PC-3 (cell line): ENCODE measurements around the gene CDIP1. TPM values are rescaled to one million over a fixed set of nuclear protein-coding genes. Genes with fewer than 3 reads are reported as not detected.

Experiments
- ATAC-seq: fragments of 200-7000 bp; cut with Tn5 transposase; 2 replicates; pipeline ENCODE4 v1.9.1; 2020; ENCODE audit warnings: mild to moderate bottlenecking, moderate library complexity
- BruUV-seq: library from RNA; stranded (reverse); fragments of 400-500 nt; replicated peaks from 2 replicates; lab custom pipeline; 2021; lab: Mats Ljungman, UMichigan
- CTCF ChIA-PET: fragments of 300-600 bp; sonication (Branson Sonifier 250); formaldehyde crosslinking; loops from one replicate; lab custom pipeline; 2022; ENCODE audit warnings: antibody characterized with exemption; lab: Charles Lee
- POLR2A ChIA-PET: fragments of 300-600 bp; sonication (Branson Sonifier 250); formaldehyde crosslinking; loops from one replicate; lab custom pipeline; 2022; ENCODE audit warnings: antibody characterized with exemption; ENCODE audit not compliant: unreplicated experiment; lab: Charles Lee
- DNase-seq: peaks from one replicate; pipeline ENCODE4 v3.0.0-alpha.2; 2015
- H2AFZ ChIP-seq: fragments of 300-600 bp; sonication (generic); 2 replicates; pipeline ENCODE4 v1.6.0; 2016; ENCODE audit warnings: antibody characterized with exemption, low read length
- H3F3A ChIP-seq: fragments of 300-600 bp; sonication (generic); one replicate; pipeline ENCODE4 v1.6.0; 2017; ENCODE audit warnings: antibody characterized with exemption, low read length, control low read depth, mild to moderate bottlenecking; ENCODE audit not compliant: unreplicated experiment
- H3K27ac ChIP-seq: fragments of 300-600 bp; sonication (generic); 2 replicates; pipeline ENCODE4 v1.5.1; 2016; ENCODE audit warnings: mild to moderate bottlenecking, low read length
- H3K27me3 ChIP-seq: fragments of 300-600 bp; sonication (generic); 2 replicates; pipeline ENCODE4 v1.6.1; 2016; ENCODE audit warnings: low read length, mixed read lengths
- H3K36me3 ChIP-seq: fragments of 300-600 bp; sonication (generic); 2 replicates; pipeline ENCODE4 v1.6.1; 2016; ENCODE audit warnings: low read depth, mixed run types, low read length, mixed read lengths
- H3K4me1 ChIP-seq: fragments of 300-600 bp; sonication (generic); 2 replicates; pipeline ENCODE4 v1.5.1; 2016; ENCODE audit warnings: low read length; ENCODE audit not compliant: insufficient read depth
- H3K4me2 ChIP-seq: fragments of 300-600 bp; sonication (generic); 2 replicates; pipeline ENCODE4 v1.6.0; 2016; ENCODE audit warnings: low read length
- H3K4me3 ChIP-seq: fragments of 300-600 bp; sonication (generic); 2 replicates; pipeline ENCODE4 v1.5.1; 2016; ENCODE audit warnings: mild to moderate bottlenecking, low read length, mixed read lengths
- H3K79me2 ChIP-seq: fragments of 300-600 bp; sonication (generic); 2 replicates; pipeline ENCODE4 v1.6.1; 2017; ENCODE audit warnings: low read length, mixed read lengths
- H3K9ac ChIP-seq: fragments of 300-600 bp; sonication (generic); 2 replicates; pipeline ENCODE4 v1.6.0; 2016; ENCODE audit warnings: mild to moderate bottlenecking, low read length
- H3K9me2 ChIP-seq: fragments of 300-600 bp; sonication (generic); replicated peaks from 2 replicates; pipeline ENCODE4 v1.6.1; 2016; ENCODE audit warnings: mixed run types, low read length, mixed read lengths
- H3K9me3 ChIP-seq: fragments of 300-600 bp; sonication (generic); 2 replicates; pipeline ENCODE4 v1.6.1; 2016; ENCODE audit warnings: low read length, mixed read lengths
- H4K20me1 ChIP-seq: fragments of 300-600 bp; sonication (generic); 2 replicates; pipeline ENCODE4 v1.6.1; 2016; ENCODE audit warnings: low read length, mixed read lengths
- CTCF ChIP-seq: fragments of 300-600 bp; sonication (generic); conservative IDR thresholded peaks from 2 replicates; pipeline ENCODE4 v1.5.1; 2017; ENCODE audit warnings: antibody characterized with exemption, low read depth, mild to moderate bottlenecking, low read length
- EZH2 ChIP-seq: fragments of 300-600 bp; sonication (generic); IDR thresholded peaks from one replicate; pipeline ENCODE4 v1.6.1; 2017; ENCODE audit warnings: antibody characterized with exemption, mild to moderate bottlenecking, low read length; ENCODE audit not compliant: unreplicated experiment
- EZH2phosphoT487 ChIP-seq: fragments of 300-600 bp; sonication (generic); IDR thresholded peaks from 2 replicates; pipeline ENCODE4 v1.6.1; 2018; ENCODE audit warnings: mild to moderate bottlenecking, antibody characterized with exemption, low read length, borderline replicate concordance
- intact Hi-C: fragments of 100-400 bp; cut with micrococcal nuclease; formaldehyde crosslinking; loops from 2 replicates; pipeline ENCODE4 v1.9.0; 2023
- total RNA-seq: library from RNA; depleted of rRNA; stranded (reverse); fragments of >200 nt; gene quantifications from 2 replicates; pipeline ENCODE4 v1.2.3, GENCODE V29; 2014

Gene CDIP1
- total RNA-seq, 1 experiment from 2014 or later = 8.7 TPM

DNA sequence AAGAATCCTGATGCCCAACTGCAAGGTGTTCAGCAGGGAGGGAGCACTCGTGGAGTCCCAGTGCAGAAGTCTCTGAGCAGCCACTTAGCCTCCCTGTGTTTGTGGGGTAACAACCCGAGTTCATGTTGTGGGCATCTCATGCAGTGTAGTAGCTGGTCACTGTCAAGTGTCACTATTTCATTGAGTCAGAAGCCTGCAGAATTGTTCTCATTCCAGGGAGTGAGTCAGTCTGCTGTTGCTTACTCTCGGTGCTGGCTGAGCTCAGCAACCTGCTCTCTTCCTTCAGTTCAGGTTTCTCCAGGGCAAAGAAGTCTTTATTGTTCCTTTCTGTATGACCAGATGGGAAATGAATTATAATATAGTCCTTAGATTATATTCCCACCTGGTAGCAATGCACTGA lies 38.3 kb downstream of the CDIP1 start:
- Histone ChIP-seq H3K9ac (no peak overlapping the region), H3K9me3 (no peaks in the 10 kb centered on the region), H3K4me1 (peaks cover 51% of the 10 kb centered on the region), H3F3A (no peaks in the 10 kb centered on the region), H4K20me1 (peaks cover 6% of the 10 kb centered on the region; the same call in 1 of the 2 replicates), H3K79me2 (peaks cover 75% of the 10 kb centered on the region), H2AFZ (no peak overlapping the region), H3K4me3 (peak overlapping the region; percentile 56; the same call in 1 of the 2 replicates), H3K27me3 (no peaks in the 10 kb centered on the region), H3K4me2 (peak overlapping the region; percentile 77), H3K27ac (peak overlapping the region; percentile 46), H3K9me2 (no peaks in the 10 kb centered on the region), H3K36me3 (no peaks in the 10 kb centered on the region; the same call in 1 of the 2 replicates)
- intact Hi-C loops = no loop called here
- no TSS peak for BruUV-seq
- TF ChIP-seq EZH2phosphoT487 = no peak
- no peak for TF ChIP-seq CTCF
- TF ChIP-seq EZH2 = no peak
- peak; percentile 95 for ATAC-seq
- ChIA-PET POLR2A (interaction anchor here (0.6 kb wide), 1 partner anchor 171 kb away, joined by 3 read pairs; no protein-coding TSS in a partner anchor), CTCF (interaction anchor here (1.1 to 1.7 kb wide), 2 partner anchors 24 to 72 kb away, joined by 4 to 10 read pairs; partner anchors contain the start of gene HMOX2)
- DNase-seq = peak; percentile 84

DNA sequence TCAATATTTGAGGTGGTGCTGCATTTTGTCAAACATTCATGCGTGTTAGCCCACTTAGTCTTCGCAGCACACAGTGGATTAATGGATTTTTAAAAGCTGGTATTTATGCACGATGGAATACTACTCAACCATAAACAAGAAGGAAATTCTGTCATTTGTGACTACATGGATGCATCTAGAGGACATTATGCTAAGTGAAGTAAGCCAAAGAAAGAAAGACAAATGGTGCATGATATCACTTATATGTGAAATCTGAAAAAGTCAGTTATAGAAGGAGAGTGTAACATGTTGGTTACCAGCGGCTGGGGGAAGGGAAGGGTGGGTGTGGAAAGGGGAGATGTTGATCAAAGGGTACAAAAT lies 39.4 kb downstream of the CDIP1 start:
- CTCF ChIA-PET = no interaction called here
- Histone ChIP-seq H3K4me1 (peaks cover 60% of the 10 kb centered on the region), H3K36me3 (no peaks in the 10 kb centered on the region; the same call in 1 of the 2 replicates), H4K20me1 (peaks cover 6% of the 10 kb centered on the region; the same call in 1 of the 2 replicates), H3K9me3 (no peaks in the 10 kb centered on the region), H3K79me2 (peaks cover 82% of the 10 kb centered on the region), H3K27ac (no peak overlapping the region), H3K4me2 (no peak overlapping the region), H3K27me3 (no peaks in the 10 kb centered on the region), H2AFZ (no peak overlapping the region), H3K4me3 (no peak overlapping the region), H3K9ac (no peak overlapping the region), H3F3A (no peaks in the 10 kb centered on the region), H3K9me2 (no peaks in the 10 kb centered on the region)
- POLR2A ChIA-PET = no interaction called here
- no peak for ATAC-seq
- DNase-seq = no peak
- no peak for TF ChIP-seq CTCF
- no peak for TF ChIP-seq EZH2
- TF ChIP-seq EZH2phosphoT487 = no peak
- BruUV-seq = no TSS peak
- intact Hi-C loops = no loop called here

DNA sequence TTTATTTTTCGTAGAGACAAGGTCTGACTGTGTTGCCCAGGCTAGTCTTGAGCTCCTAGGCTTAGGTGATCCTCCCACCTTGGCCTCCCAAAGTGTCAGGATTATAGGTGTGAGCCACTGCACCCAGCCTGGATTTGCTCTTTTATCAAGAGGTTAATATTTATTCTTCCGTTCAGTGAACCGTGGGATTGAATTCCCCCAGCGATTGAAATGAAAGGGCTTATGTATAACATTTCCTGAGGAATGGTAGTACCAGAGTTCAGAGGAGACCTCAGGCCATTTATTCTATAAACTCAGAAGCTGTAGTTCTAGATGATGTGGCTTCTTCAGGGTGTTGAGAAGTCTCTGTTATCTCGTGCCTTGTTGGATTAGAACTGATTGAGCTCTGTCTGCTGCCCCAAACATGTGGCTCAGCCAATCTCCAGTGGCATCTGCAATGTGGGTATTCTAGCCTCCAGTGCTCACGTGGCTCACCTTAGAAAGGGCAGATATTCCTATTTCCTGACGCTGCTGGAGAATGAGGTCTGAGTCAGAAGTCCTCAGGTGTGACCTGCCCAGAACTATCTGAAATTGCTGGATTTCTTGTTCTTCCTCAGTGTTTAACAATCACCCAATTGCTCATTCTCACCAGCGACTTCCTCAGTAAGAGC lies 39.9 kb downstream of the CDIP1 start:
- no peak overlapping the region for H3K9ac ChIP-seq
- peaks cover 60% of the 10 kb centered on the region for H3K4me1 ChIP-seq
- DNase-seq (peak; percentile 46), ATAC-seq (no peak)
- no peak overlapping the region for H3K27ac ChIP-seq
- intact Hi-C loops = no loop called here
- peaks cover 6% of the 10 kb centered on the region; the same call in 1 of the 2 replicates for H4K20me1 ChIP-seq
- H3F3A ChIP-seq = no peaks in the 10 kb centered on the region
- BruUV-seq = no TSS peak
- H2AFZ ChIP-seq = no peak overlapping the region
- peaks cover 77% of the 10 kb centered on the region for H3K79me2 ChIP-seq
- CTCF ChIA-PET = no interaction called here
- no peaks in the 10 kb centered on the region for H3K9me2 ChIP-seq
- no peaks in the 10 kb centered on the region; the same call in 1 of the 2 replicates for H3K36me3 ChIP-seq
- TF ChIP-seq EZH2 (no peak), CTCF (no peak), EZH2phosphoT487 (no peak)
- H3K4me3 ChIP-seq = no peak overlapping the region
- no peaks in the 10 kb centered on the region for H3K9me3 ChIP-seq
- POLR2A ChIA-PET = no interaction called here
- H3K4me2 ChIP-seq = no peak overlapping the region
- no peaks in the 10 kb centered on the region for H3K27me3 ChIP-seq
